ENCODE measurements around the gene SNTB2. TPM values are rescaled to one million over a fixed set of nuclear protein-coding genes. Genes with fewer than 3 reads are reported as not detected.

SNTB2 gene
- total and polyA plus RNA-seq, 2 of the 8 experiments (the other 6 are each of a cell fraction or from before 2014, with no cell fraction given) = 6.0 to 16.1 TPM

- no peak for FAIRE-seq
- no peak overlapping the region for H3K18ac ChIP-seq (ENCODE audit: extremely low read depth, low read length)
- H3K4me3 ChIP-seq (ENCODE audit: extremely low read depth in 1 of 4, insufficient read depth in 2 of 4, low read depth in 3 of 4, low read length in 4 of 4) = no peak overlapping the region
- H2AK5ac ChIP-seq (ENCODE audit: low read depth, low read length) = no peak overlapping the region
- no peak overlapping the region for H3K27ac ChIP-seq (ENCODE audit: low read depth, low read length)
- 96% methylated on average over 10 of the region's 10 CpGs; no CpG with 5 or more reads in 1 of the 2 experiments for WGBS, 2 experiments (ENCODE audit: extremely low coverage in 1 of 2, insufficient coverage in 1 of 2, insufficient read length in 1 of 2, insufficient replicate concordance in 2 of 2, low coverage in 1 of 2, low lambda C conversion rate in 2 of 2, missing lambda C conversion rate in 1 of 2)
- no peak overlapping the region for H2BK20ac ChIP-seq (ENCODE audit: low read length)
- H4K20me1 ChIP-seq (replicated peaks in 1 of 2; ENCODE audit: control insufficient read depth in 1 of 2, insufficient read depth in 2 of 2, low read length in 2 of 2) = peaks cover 2 to 23% of the 10 kb centered on the region in 2 experiments
- no peaks in the 10 kb centered on the region for H3K9me3 ChIP-seq (ENCODE audit: insufficient read depth in 2 of 2, low read depth in 1 of 2, low read length in 1 of 2)
- no peak overlapping the region for H3K4ac ChIP-seq (replicated peaks; ENCODE audit: insufficient read length, low read depth, low read length)
- no peaks in the 10 kb centered on the region for H3K27me3 ChIP-seq (replicated peaks in 1 of 4; ENCODE audit: control insufficient read depth in 3 of 4, extremely low read depth in 1 of 4, insufficient read depth in 3 of 4, low read length in 3 of 4)
- no peak overlapping the region for H3K14ac ChIP-seq (ENCODE audit: insufficient read length)
- H3K9ac ChIP-seq (replicated peaks in 1 of 4; ENCODE audit: extremely low read depth in 1 of 4, low read depth in 3 of 4, low read length in 3 of 4) = no peak overlapping the region
- no peaks in the 10 kb centered on the region for H3K4me1 ChIP-seq (replicated peaks in 1 of 4; ENCODE audit: control insufficient read depth in 3 of 4, insufficient read depth in 4 of 4, low read length in 3 of 4)
- H3K56ac ChIP-seq (replicated peaks; ENCODE audit: insufficient read length, low read depth, low read length) = no peak overlapping the region
- no peak overlapping the region for H2BK120ac ChIP-seq (replicated peaks; ENCODE audit: low read depth, low read length)
- H3K79me1 ChIP-seq (ENCODE audit: low read depth, low read length) = no peaks in the 10 kb centered on the region; the same call in 1 of the 2 replicates
- CTCF ChIA-PET (ENCODE audit: partially characterized antibody) = no interaction called here
- H2BK5ac ChIP-seq (ENCODE audit: low read depth, low read length) = no peak overlapping the region
- no peak overlapping the region for H2BK12ac ChIP-seq (ENCODE audit: low read depth, low read length)
- no peak for DNase-seq (ENCODE audit: low read depth in 1 of 2, low spot score in 2 of 2)
- POLR2A ChIA-PET (ENCODE audit: partially characterized antibody) = interaction anchor here (1.1 to 24.8 kb wide), 3 partner anchors 18 to 95 kb away, joined by 3 to 497 read pairs (median 3); partner anchors contain the start of genes COG8, NIP7, PDF and TMED6
- H4K5ac ChIP-seq (ENCODE audit: insufficient read length, low read depth, low read length) = no peak overlapping the region
- H3K36me3 ChIP-seq (ENCODE audit: control insufficient read depth in 2 of 4, insufficient read depth in 4 of 4, low read length in 3 of 4) = peaks cover 26 to 63% (median 50%) of the 10 kb centered on the region in 4 experiments
- no peaks in the 10 kb centered on the region; the same call in 1 of the 2 replicates for H3K23me2 ChIP-seq (ENCODE audit: low read depth, low read length)
- peak overlapping the region; percentile 71; the same call in 1 of the 2 replicates for H4K8ac ChIP-seq (ENCODE audit: extremely low read depth, insufficient read depth, low read length)
- no peak overlapping the region for H3K4me2 ChIP-seq (ENCODE audit: insufficient read depth in 1 of 2, low read depth in 2 of 2, low read length in 2 of 2)
- no peak for TF ChIP-seq PHF8 (conservative IDR thresholded peaks at IDR 0.05; ENCODE audit: low read depth, low read length)
- no peak for TF ChIP-seq TEAD4 (IDR thresholded peaks at IDR 0.05; ENCODE audit: low read depth, low read length)
- no peak for TF ChIP-seq RAD21 (IDR thresholded peaks at IDR 0.05 in 1 of 2, conservative IDR thresholded peaks at IDR 0.05 in 1 of 2; ENCODE audit: low read depth in 2 of 2, low read length in 2 of 2)
- TF ChIP-seq SIX5 (IDR thresholded peaks at IDR 0.05; ENCODE audit: low read depth, low read length) = no peak
- TF ChIP-seq RXRA (IDR thresholded peaks at IDR 0.05; ENCODE audit: insufficient read depth, low read depth, low read length) = no peak
- TF ChIP-seq RFX5 (IDR thresholded peaks at IDR 0.05; ENCODE audit: borderline replicate concordance, low read depth, low read length) = no peak
- peaks cover 0 to 13% of the 10 kb centered on the region in 2 experiments; a peak in 1 of 4 replicates for H3K79me2 ChIP-seq (ENCODE audit: control insufficient read depth in 1 of 2, insufficient read depth in 2 of 2, low read length in 2 of 2)
- no peak overlapping the region for H2BK15ac ChIP-seq (ENCODE audit: low read length)
- no peak overlapping the region for H4K91ac ChIP-seq (replicated peaks; ENCODE audit: insufficient read length, low read length)
- no peak overlapping the region for H2AFZ ChIP-seq (ENCODE audit: low read length)
- H3K23ac ChIP-seq (ENCODE audit: insufficient read length) = no peak overlapping the region
Observed at GRCh38 chr16:69318911-69319289, 131.9 kb downstream of the SNTB2 start.
